NCI-H345 (cell line): ENCODE measurements around the gene ARHGAP45.

Experiments used
- DNase-seq: peaks from one replicate; lab custom pipeline; 2025; lab: John Stamatoyannopoulos, UW

ARHGAP45 gene

DNA sequence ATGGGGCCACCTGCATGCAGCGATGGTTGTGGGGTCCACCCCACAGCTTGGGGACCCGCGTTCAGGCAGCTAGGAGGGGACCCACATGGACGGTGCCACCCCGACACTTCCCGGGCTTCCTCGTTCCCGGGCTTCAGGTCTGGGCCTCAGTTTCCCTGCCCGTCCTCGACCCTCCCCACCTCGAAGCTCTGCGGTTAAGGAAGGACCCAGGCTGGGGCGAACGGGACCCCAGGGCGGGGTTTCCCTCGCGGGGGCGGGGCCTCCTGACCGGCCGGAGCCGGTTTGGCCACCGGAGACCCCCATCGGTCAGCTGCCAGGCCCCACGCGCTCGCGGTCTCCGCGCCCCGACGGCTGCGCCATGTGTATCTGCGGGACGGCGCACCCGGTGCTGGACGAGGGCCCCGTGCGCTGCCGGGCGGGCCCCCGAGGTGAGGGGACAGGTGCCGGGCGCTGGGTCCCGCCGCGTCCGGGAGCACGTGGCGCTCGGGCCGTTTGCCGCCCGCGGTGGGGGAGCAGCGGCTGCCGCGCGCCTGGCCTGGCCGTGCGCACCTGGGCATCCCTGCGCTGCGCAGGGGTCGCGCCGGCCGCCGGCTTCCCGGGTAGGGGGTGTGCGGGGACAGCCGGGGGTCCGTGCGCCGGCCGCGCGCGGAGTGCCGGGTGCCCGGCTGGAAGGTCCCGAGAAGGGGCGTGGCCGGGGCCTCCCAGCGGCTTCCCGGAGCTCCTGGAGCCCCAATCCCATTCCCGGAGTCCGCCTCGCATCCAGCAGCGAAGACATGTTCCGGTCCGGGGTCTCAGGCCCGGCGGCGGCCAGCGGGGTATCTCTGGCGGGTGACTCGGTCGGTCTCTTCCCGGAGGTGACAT, 4.2 kb downstream of the ARHGAP45 start:
- DNase-seq: no peak

DNA sequence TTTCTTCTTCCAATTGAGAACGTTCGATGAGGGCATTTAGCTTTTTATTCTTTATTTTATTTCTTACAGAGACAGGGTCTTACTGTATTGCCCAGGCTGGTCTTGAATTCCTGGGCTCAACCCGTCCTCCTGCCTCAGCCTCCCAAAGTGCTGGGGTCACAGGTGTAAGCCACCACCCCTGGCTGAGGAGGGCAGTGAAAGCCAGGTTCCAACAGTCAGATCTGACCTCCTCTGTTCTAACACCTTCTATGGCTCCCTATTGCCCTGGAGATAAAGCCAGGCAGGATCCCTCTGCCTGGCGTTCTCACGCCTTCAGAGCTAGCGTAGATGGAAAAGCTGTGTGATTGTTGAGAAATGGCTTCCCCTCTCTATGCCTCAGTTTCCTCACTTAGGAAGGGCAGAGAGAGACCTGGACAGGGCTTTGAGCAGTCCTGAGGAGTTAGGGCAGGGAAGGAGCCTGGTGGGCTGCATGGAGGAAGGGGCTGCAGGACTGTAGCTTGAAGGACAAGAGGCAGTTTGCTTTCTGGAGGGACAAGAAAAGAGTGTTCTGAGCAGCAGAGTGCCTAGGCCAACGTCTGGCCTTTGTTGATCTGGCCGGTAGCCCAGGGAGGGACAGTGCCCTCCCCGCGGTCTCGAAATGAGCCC, 5.5 kb downstream of the ARHGAP45 start:
- DNase-seq: no peak

- DNase-seq: no peak
Measured at GRCh38 chr19:1073063-1073955, 6.3 kb downstream of the ARHGAP45 start.

DNA sequence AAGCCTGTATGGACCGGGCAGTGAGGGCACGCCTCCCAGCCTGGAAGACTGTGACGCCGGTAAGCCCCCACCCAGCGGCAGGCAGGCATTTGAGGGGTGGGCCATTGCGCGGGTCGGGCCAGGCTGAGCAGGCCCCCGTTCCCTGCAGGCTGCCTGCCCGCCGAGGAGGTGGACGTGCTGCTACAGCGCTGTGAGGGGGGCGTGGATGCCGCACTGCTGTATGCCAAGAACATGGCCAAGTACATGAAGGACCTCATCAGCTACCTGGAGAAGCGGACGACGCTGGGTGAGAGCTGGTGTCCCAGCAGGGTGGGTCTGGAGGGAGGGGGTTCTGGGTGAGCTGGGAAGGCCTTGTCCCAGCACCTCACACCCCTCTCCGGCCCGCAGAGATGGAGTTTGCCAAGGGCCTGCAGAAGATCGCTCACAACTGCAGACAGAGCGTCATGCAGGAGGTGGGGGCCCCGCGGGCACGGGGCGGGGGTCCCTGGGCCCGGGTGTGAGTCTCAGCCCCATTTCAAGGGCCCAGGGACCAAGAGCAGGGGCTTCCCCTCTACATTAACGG, 7.1 kb downstream of the ARHGAP45 start:
- DNase-seq: no peak

DNA sequence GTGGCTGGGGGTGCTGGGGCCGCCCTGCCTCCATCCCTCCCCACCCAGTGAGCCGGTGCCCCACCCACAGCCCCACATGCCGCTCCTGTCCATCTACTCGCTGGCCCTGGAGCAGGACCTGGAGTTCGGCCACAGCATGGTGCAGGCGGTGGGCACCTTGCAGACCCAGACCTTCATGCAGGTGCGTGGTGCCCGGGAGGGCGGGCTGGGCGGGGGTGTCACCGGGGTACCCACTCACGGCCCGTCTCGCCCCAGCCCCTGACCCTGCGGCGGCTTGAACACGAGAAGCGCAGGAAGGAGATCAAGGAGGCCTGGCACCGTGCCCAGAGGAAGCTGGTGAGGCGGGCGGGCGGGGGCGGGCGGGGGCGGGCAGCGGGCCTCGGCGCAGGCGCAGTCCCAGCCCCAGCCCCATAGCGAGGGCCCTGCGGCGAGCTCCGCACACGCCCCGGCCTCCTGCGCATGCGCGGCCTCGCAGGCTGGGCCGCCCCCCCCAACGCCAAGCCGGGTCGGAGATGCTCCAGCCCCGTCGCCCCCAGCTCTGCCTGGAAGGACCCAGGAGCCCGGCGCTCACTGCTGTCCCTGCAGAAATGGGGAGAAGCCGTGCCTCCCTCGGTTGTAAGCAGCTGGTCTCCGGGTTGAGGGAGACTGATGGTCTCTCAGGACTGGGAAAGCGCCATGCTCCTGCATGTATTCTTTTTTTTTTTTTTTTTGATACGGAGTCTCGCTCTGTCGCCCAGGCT, 7.7 kb downstream of the ARHGAP45 start:
- peak; percentile 91 for DNase-seq

GRCh38 chr19:1076046-1076386, 9.0 kb downstream of the ARHGAP45 start:
- no peak for DNase-seq

DNA sequence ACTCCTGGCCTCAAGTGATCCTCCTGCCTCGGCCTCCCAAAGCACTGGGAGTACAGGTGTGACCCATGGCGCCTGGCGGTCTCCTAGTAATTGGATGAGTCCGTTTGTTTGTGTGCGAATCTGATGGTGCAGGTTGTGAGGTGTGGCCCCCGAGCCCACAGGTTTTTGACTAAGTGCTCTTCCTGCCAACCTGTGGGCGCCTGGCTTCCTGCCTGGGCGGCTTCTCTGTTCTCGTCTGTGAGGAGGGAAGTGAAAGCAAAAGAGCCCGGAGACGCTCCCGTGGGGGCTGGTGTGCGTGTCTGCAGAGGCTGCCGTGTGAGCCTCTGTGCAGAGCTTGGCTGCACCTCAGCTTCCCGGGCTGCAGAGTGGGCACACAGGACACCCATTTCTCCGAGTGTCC, 10.0 kb downstream of the ARHGAP45 start:
- no peak for DNase-seq

DNA sequence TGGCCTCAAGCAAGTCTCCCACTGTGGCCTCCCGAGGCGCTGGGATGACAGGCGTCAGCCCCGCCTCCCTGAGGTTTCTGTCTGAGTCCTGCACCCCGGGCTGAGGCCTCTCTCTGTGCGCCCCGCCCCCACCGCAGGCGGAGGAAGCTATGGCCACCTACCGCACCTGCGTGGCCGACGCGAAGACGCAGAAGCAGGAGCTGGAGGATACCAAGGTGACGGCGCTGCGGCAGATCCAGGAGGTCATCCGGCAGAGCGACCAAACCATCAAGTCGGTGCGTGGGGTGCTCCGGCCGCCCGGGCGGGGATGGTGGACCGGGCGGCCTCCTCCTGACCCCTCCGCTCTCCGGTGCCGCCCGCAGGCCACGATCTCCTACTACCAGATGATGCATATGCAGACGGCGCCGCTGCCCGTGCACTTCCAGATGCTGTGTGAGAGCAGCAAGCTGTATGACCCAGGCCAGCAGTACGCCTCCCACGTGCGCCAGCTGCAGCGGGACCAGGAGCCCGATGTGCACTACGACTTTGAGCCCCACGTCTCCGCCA, 12.7 kb downstream of the ARHGAP45 start:
- no peak for DNase-seq

DNA sequence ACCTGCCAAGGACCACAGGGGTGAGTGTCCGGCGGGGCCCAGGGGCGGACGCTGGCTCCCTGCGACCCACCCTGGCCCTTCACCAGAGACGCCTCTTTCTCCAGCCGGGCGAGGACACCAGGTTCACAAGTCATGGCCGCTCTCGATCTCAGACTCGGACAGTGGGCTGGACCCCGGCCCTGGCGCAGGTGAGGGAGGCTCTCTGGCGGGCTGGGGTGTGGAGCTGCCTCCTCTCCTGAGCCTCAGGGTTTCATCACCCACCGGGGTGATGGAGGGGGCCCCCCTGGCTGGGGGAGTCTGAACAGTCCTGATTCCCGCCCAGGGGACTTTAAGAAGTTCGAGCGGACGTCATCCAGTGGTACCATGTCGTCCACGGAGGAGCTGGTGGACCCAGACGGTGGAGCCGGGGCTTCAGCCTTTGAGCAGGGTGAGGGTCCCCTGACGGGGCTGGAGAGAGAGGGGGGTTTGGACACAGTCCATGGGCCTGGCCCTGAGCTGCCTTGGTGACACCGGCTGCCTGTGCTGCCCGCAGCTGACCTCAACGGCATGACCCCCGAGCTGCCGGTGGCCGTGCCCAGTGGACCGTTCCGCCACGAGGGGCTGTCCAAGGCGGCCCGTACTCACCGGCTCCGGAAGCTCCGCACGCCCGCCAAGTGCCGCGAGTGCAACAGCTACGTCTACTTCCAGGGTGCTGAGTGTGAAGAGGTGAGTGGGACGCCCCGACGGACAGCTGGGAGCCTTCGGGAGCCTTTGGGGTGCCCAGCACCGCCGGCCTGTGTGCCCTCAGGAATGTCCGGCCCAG, 13.6 kb downstream of the ARHGAP45 start:
- DNase-seq: no peak

DNA sequence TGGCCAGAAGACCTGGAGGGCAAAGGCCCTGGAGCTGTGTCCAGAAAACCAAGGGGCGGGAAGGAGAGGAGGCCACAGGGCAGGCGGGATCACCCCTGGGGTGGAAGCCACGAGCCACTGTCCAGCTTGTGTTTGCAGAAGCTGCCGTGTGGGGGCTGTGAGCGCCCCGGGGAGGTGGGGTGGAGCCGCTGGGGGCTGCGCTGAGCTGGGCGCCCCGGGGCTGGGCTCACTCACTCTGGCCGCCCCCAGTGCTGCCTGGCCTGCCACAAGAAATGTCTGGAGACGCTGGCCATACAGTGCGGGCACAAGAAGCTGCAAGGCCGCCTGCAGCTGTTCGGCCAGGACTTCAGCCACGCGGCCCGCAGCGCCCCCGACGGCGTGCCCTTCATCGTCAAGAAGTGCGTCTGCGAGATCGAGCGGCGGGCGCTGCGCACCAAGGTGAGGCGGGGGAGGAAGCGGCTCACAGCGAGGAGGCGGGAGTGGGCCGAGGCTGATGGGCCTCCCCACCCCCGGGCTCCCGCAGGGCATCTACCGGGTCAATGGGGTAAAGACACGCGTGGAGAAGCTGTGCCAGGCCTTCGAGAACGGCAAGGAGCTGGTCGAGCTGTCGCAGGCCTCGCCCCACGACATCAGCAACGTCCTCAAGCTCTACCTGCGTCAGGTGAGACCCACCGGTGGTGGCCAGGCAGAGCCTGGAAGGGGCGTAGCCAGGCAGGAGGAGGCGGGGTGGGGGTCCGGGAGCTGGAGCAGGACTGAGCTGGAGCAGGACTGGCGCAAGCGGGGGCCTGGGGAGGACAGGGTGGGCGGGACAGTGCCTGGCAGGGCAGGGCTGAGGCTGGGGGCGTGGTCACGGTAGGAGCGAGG, 14.6 kb downstream of the ARHGAP45 start:
- peak; percentile 50 for DNase-seq

- DNase-seq: peak; percentile 99
Measured at GRCh38 chr19:1082165-1082927, 15.4 kb downstream of the ARHGAP45 start.

DNA sequence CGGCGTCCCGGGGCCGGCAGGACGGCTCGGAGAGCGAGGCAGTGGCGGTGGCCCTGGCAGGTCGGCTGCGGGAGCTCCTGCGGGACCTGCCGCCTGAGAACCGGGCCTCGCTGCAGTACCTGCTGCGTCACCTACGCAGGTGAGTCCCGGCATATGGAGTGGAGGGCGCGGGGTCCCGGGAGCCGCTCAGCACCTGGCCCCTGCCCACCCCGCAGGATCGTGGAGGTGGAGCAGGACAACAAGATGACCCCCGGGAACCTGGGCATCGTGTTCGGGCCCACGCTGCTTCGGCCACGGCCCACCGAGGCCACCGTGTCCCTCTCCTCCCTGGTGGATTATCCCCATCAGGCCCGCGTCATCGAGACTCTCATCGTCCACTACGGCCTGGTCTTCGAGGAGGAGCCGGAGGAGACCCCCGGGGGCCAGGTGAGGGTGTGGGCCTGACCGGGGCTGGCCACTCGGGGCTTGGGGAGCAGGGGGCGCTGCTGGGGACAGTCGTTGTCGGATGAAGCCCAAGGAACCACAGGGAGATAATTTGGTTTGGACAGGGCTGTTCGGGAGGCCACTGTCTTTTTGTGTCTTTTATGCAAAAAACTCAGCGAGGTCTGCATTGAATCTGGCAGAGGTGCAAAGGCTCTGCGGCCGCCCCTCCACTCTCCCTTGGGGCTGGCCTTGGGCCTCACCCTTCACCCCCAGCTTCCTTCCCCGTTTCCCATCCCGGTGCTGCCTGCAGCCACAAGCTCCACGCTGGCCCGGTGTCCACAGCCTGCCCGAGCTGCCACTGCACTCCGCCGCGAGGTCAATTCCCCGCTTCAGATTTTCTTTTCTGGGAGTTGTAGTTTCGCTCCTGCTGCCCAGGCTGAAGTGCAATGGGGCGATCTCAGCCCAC, 16.2 kb downstream of the ARHGAP45 start:
- no peak for DNase-seq

DNA sequence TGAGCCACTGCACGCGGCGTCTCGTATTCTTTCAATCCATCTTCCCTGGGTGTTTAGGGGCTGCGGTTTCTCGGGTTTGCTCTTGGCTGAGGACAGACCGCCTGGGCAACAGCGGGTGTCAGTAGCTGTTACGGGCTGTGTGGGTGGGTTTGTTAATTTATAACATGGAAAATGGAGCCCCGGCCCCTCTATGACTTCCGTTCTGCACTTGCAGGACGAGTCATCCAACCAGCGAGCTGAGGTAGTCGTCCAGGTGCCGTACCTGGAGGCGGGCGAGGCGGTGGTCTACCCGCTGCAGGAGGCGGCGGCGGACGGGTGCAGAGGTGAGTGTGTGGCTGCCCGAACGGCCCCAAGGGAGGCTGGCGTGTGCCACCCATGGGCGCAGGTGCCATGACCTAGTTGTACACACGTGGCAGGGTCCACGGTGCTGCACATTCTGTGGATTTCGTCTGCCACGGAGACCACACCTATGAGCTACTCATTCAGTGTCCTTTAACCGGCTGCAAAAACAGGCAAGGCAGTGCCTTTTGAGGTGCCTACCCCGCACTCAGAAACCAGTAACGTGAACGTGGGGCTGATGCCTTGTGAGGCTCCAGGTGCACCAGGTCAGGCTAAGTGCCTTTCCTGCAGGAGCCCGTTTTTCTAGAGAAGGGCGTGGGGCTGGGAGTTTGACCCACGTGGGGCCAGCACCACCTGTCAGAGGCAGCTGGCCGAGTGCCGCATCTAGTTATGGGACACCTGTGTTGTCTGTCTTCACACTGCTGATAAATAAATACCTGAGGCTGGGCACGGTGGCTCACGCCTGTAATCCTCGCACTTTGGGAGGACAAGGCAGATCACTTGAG, 17.3 kb downstream of the ARHGAP45 start:
- no peak for DNase-seq

DNA sequence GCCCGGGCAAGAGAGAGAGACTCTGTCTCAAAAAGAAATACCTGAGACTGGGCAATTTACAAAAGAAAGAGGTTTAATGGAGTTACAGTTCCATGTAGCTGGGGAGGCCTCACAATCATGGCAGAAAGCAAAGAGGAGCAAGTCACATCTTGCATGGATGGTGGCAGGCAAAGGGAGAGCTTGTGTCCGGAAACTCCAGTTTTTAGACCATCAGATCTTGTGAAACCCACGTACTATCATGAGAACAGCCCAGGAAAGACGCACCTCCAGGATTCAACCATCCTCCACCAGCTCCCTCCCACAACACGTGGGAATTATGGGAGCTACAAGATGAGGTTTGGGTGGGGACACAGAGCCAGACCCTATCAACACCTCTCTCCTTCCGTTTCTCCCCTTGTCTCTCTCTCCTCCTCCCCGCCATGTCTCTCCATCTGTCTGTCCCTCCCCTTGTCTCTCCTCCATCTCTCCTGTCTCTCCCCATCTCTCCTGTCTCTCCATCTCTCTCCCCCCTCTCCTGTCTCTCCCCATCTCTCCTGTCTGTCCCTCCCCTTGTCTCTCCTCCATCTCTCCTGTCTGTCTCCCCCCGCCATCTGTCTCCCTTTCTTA, 18.2 kb downstream of the ARHGAP45 start:
- DNase-seq: no peak

DNA sequence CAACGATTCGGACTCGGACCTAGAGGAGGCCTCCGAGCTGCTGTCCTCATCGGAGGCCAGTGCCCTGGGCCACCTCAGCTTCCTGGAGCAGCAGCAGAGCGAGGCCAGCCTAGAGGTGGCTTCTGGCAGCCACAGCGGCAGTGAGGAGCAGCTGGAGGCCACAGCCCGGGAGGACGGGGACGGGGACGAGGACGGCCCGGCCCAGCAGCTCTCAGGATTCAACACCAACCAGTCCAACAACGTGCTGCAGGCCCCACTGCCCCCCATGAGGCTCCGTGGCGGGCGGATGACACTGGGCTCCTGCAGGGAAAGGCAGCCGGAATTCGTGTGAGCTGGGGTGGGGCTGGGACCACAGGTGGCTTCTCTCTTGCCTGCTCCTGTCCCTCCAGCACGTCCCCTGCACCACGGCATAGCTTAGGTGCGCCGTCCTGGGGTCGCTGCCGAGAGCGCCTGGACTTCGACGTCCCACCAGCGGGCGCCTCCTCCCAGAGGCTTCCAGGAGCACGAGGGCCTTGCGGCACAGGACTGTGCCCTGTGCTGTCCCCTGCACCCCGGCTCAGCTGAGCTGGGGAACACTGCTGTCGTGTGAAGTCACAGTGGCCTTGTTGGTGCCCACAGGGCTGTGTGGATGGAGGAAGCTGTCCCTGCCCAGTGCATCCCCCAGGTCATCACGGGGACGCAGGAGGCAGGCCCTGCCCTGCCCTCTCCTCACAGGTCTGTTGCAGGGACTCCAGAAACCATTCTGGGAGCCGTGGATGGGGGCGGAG, 18.9 kb downstream of the ARHGAP45 start:
- no peak for DNase-seq

GRCh38 chr19:1086613-1087012, 19.6 kb downstream of the ARHGAP45 start:
- DNase-seq: no peak
